Liver (tissue), 9 donors: ENCODE results near the gene HMGB4. TPM values are rescaled to one million over a fixed set of nuclear protein-coding genes. Genes with fewer than 3 reads are reported as not detected.

Experiments used
- DNase-seq: peaks from one replicate; pipeline ENCODE4 v3.0.0-alpha.2; 2017; ENCODE audit warnings: low spot score
- H3K27ac ChIP-seq, 2 donors: one replicate each; pipeline ENCODE4 v1.7.0; 2013; ENCODE audit warnings: inconsistent platforms in 2 of 2, low read length in 2 of 2, control low read depth in 1 of 2, low read depth in 1 of 2, mild to moderate bottlenecking in 1 of 2
- H3K27me3 ChIP-seq, 4 donors: one replicate each; pipeline versions ENCODE4 v1.6.1 to v1.7.0; 2013; ENCODE audit warnings: low read length in 3 of 4, inconsistent platforms in 1 of 4, mild to moderate bottlenecking in 1 of 4, moderate library complexity in 1 of 4; ENCODE audit not compliant: control insufficient read depth in 4 of 4, insufficient read depth in 4 of 4
- H3K36me3 ChIP-seq, 4 donors: one replicate each; pipeline versions ENCODE4 v1.6.1 to v1.7.0; 2013; ENCODE audit warnings: low read length in 3 of 4, mild to moderate bottlenecking in 3 of 4, low read depth in 1 of 4, moderate library complexity in 1 of 4; ENCODE audit not compliant: control insufficient read depth in 4 of 4, insufficient read depth in 3 of 4
- H3K4me1 ChIP-seq, 4 donors: one replicate each; pipeline versions ENCODE4 v1.6.1 to v1.7.0; 2013; ENCODE audit warnings: low read length in 3 of 4, mild to moderate bottlenecking in 3 of 4, moderate library complexity in 1 of 4; ENCODE audit not compliant: control insufficient read depth in 4 of 4, insufficient read depth in 4 of 4
- H3K4me3 ChIP-seq, 3 donors: one replicate each; pipeline versions ENCODE4 v1.6.1 to v1.7.0; 2013; ENCODE audit warnings: low read length in 3 of 3, control low read depth in 1 of 3, low read depth in 1 of 3, mild to moderate bottlenecking in 1 of 3
- H3K9ac ChIP-seq, 2 donors: one replicate each; pipeline ENCODE4 v1.7.0; 2013; ENCODE audit warnings: low read length in 2 of 2, mild to moderate bottlenecking in 2 of 2, moderate library complexity in 2 of 2, control low read depth in 1 of 2, low read depth in 1 of 2
- H3K9me3 ChIP-seq, 4 donors: one replicate each; pipeline versions ENCODE4 v1.6.1 to v1.7.0; 2013; ENCODE audit warnings: low read length in 3 of 4; ENCODE audit not compliant: control insufficient read depth in 4 of 4
- CTCF ChIP-seq: fragments of 150-350 bp; IDR thresholded peaks from 2 replicates; pipeline ENCODE4 v1.5.1; 2017; ENCODE audit warnings: improper control_type of control experiment, low read depth, low read length; ENCODE audit not compliant: missing input control
- MAX ChIP-seq: IDR thresholded peaks from 2 replicates; pipeline ENCODE4 v1.6.1; 2016; ENCODE audit warnings: antibody characterized with exemption
- RAD21 ChIP-seq, 2 donors: IDR thresholded peaks; 2 replicates each; pipeline ENCODE4 v1.6.1; 2016; ENCODE audit warnings: antibody characterized with exemption in 2 of 2, mild to moderate bottlenecking in 2 of 2
- REST ChIP-seq: IDR thresholded peaks from 2 replicates; pipeline ENCODE4 v1.6.1; 2016; ENCODE audit warnings: antibody characterized with exemption, mild to moderate bottlenecking
- RXRA ChIP-seq, 2 donors: IDR thresholded peaks; 2 replicates each; pipeline ENCODE4 v1.6.1; 2017 to 2018; ENCODE audit warnings: antibody characterized with exemption in 2 of 2, mild to moderate bottlenecking in 1 of 2
- ZBTB33 ChIP-seq: IDR thresholded peaks from 2 replicates; pipeline ENCODE4 v1.6.1; 2016; ENCODE audit warnings: antibody characterized with exemption
- WGBS: extraction: QIAGEN DNeasy Blood & Tissue Kit; methylation state at CpG from one replicate; pipeline ENCODE4 v1.1.7; 2013; 5-methylcytosine and 5-hydroxymethylcytosine counted together
- polyA plus RNA-seq, 2 donors: library from polyadenylated mRNA; stranded (reverse) in 1 of 2; unstranded in 1 of 2; fragments of 200-250 nt in 1 of 2; fragments of >200 nt in 1 of 2; fragmentation: Nextera tagmentation in 1 of 2; extraction: Ambion mirVana in 1 of 2; gene quantifications; one replicate each; pipeline versions ENCODE4 v1.2.1 to v1.2.3, GENCODE V29; 2013 to 2015
- total RNA-seq, 2 donors: library from RNA; depleted of rRNA; stranded (reverse); fragments of >200 nt; gene quantifications; one replicate each; pipeline ENCODE4 v1.2.3, GENCODE V29; 2014
- donor health status: healthy.
- donor health status: healthy.
- donor health status: healthy.
- donor health status: healthy.
- donor health status: healthy.

The HMGB4 gene
- total and polyA plus RNA-seq, 4 donors, result not detected

- no peaks in the 10 kb centered on the region for H3K27me3 ChIP-seq
- H3K4me3 ChIP-seq, result no peak overlapping the region
- H3K9ac ChIP-seq, result no peak overlapping the region
- H3K27ac ChIP-seq, result no peak overlapping the region
- H3K9me3 ChIP-seq, result no peaks in the 10 kb centered on the region
- H3K4me1 ChIP-seq, result no peaks in the 10 kb centered on the region
- no peak for DNase-seq
- no peaks in the 10 kb centered on the region for H3K36me3 ChIP-seq
- WGBS, result 81% methylated on average over 8 of the region's 8 CpGs
- TF ChIP-seq REST (no peak), RXRA (IDR thresholded peaks at IDR 0.05) (no peak), ZBTB33 (no peak), RAD21 (IDR thresholded peaks at IDR 0.05) (no peak), CTCF (no peak)
These were observed 31.5 kb downstream of the HMGB4 start for GRCh38 chr1:33895396-33895795.

- no peak for TF ChIP-seq CTCF
- TF ChIP-seq RXRA (IDR thresholded peaks at IDR 0.05), result no peak
- no peak for TF ChIP-seq RAD21 (IDR thresholded peaks at IDR 0.05)
- TF ChIP-seq MAX, result no peak
- no peaks in the 10 kb centered on the region for H3K36me3 ChIP-seq
- H3K27ac ChIP-seq, result no peak overlapping the region
- H3K27me3 ChIP-seq, result no peaks in the 10 kb centered on the region
- no peak overlapping the region for H3K9ac ChIP-seq
- DNase-seq, result no peak
- WGBS, result 94% methylated on average over 2 of the region's 2 CpGs
- H3K9me3 ChIP-seq, result no peaks in the 10 kb centered on the region
- no peak overlapping the region for H3K4me3 ChIP-seq
- no peaks in the 10 kb centered on the region for H3K4me1 ChIP-seq
These were observed 32.1 kb downstream of the HMGB4 start for GRCh38 chr1:33895976-33896375.
